Ammon's horn (tissue), 1 donor: ENCODE results near the gene TCIRG1.

ENCODE experiments used
- DNase-seq: peaks from one replicate; pipeline ENCODE4 v3.0.0-alpha.2; 2016; ENCODE audit warnings: low spot score

Gene TCIRG1

GRCh38 chr11:68036717-68037239 is 2.0 kb upstream of the TCIRG1 start:
- DNase-seq = peak; percentile 71

- DNase-seq = no peak
Observed at GRCh38 chr11:68037411-68038225, 1.2 kb upstream of the TCIRG1 start.

- DNase-seq = no peak
Observed at GRCh38 chr11:68038226-68038717, 553 bp upstream of the TCIRG1 start.

- DNase-seq = no peak
Observed at GRCh38 chr11:68039526-68040086, 781 bp downstream of the TCIRG1 start.

GRCh38 chr11:68040101-68040956 is 1.5 kb downstream of the TCIRG1 start:
- no peak for DNase-seq

GRCh38 chr11:68040957-68041591 is 2.2 kb downstream of the TCIRG1 start:
- DNase-seq = no peak

- no peak for DNase-seq
Observed at GRCh38 chr11:68041617-68042218, 2.9 kb downstream of the TCIRG1 start.

- DNase-seq = no peak
Observed at GRCh38 chr11:68042219-68043028, 3.6 kb downstream of the TCIRG1 start.

GRCh38 chr11:68043029-68043348 is 4.2 kb downstream of the TCIRG1 start:
- DNase-seq = no peak

GRCh38 chr11:68043349-68044144 is 4.7 kb downstream of the TCIRG1 start:
- no peak for DNase-seq

- DNase-seq = no peak
Observed at GRCh38 chr11:68044145-68044813, 5.5 kb downstream of the TCIRG1 start.

- no peak for DNase-seq
Observed at GRCh38 chr11:68044898-68045351, 6.1 kb downstream of the TCIRG1 start.

- DNase-seq = no peak
Observed at GRCh38 chr11:68047437-68048290, 8.8 kb downstream of the TCIRG1 start.

- DNase-seq = no peak
Observed at GRCh38 chr11:68048681-68049508, 10.1 kb downstream of the TCIRG1 start.

- no peak for DNase-seq
Observed at GRCh38 chr11:68049509-68050370, 10.9 kb downstream of the TCIRG1 start.

GRCh38 chr11:68050371-68050841 is 11.6 kb downstream of the TCIRG1 start:
- no peak for DNase-seq
